Heart left ventricle (tissue), 16 donors: ENCODE data around the gene TRIM17. TPM values are rescaled to one million over a fixed set of nuclear protein-coding genes. Genes with fewer than 3 reads are reported as not detected.
A peak's percentile ranks its signal among the peaks of the same experiment; 100 is the strongest.

Experiments
- ATAC-seq, 4 donors: fragments of 200-7000 bp; cut with Tn5 transposase; one replicate each; pipeline ENCODE4 v1.9.1; 2020 to 2022; ENCODE audit warnings: moderate library complexity in 4 of 4, mild to moderate bottlenecking in 3 of 4, moderate number of reproducible peaks in 1 of 4
- DNase-seq, 5 donors: peaks; one replicate each; pipeline ENCODE4 v3.0.0-alpha.2; 2020
- H3K27ac ChIP-seq, 12 donors: fragments of 200-600 bp; sonication (generic) in 4 of 12; one replicate each; pipeline versions ENCODE4 v1.5.0 to v1.8.0; 2016 to 2022; ENCODE audit warnings: mild to moderate bottlenecking in 2 of 12
- H3K27me3 ChIP-seq, 9 donors: fragments of 200-600 bp; sonication (generic) in 2 of 9; one replicate each; pipeline versions ENCODE4 v1.5.1 to v1.8.0; 2016 to 2022; ENCODE audit warnings: mild to moderate bottlenecking in 3 of 9
- H3K36me3 ChIP-seq, 9 donors: fragments of 200-600 bp; sonication (generic) in 2 of 9; one replicate each; pipeline versions ENCODE4 v1.5.0 to v1.8.0; 2018 to 2022; ENCODE audit warnings: mild to moderate bottlenecking in 2 of 9
- H3K4me1 ChIP-seq, 12 donors: fragments of 200-600 bp; sonication (generic) in 4 of 12; one replicate each; pipeline versions ENCODE4 v1.5.0 to v1.8.0; 2016 to 2022; ENCODE audit warnings: mild to moderate bottlenecking in 3 of 12
- H3K4me3 ChIP-seq, 12 donors: fragments of 200-600 bp; sonication (generic) in 4 of 12; one replicate each; pipeline versions ENCODE4 v1.5.0 to v1.8.0; 2017 to 2022; ENCODE audit warnings: mild to moderate bottlenecking in 9 of 12, moderate library complexity in 4 of 12
- H3K9me3 ChIP-seq, 12 donors: fragments of 200-600 bp; sonication (generic) in 4 of 12; one replicate each; pipeline versions ENCODE4 v1.5.0 to v1.8.0; 2016 to 2022; ENCODE audit warnings: mild to moderate bottlenecking in 1 of 12
- POLR2A ChIP-seq, 2 donors: fragments of 450-650 bp; IDR thresholded peaks; one replicate each; pipeline ENCODE4 v1.6.1; 2017; ENCODE audit warnings: antibody characterized with exemption in 2 of 2, mild to moderate bottlenecking in 2 of 2, moderate library complexity in 2 of 2
- WGBS, 4 donors: extraction: QIAGEN DNeasy Blood & Tissue Kit in 2 of 4; methylation state at CpG; one replicate each; pipeline versions ENCODE4 v1.1.5 to v1.1.7; 2013 to 2018; 5-methylcytosine and 5-hydroxymethylcytosine counted together
- intact Hi-C, 10 donors: fragments of 100-400 bp; cut with DNase I; formaldehyde crosslinking; loops; one replicate each; pipeline versions ENCODE4 v1.11.1 to v1.14.2; 2022
- polyA plus RNA-seq, 2 donors: library from polyadenylated mRNA; stranded (reverse); fragments of 200-250 nt; gene quantifications; one replicate each; pipeline ENCODE4 v1.2.3, GENCODE V29; 2013
- total RNA-seq, 9 donors: library from RNA; depleted of rRNA in 2 of 9; stranded (reverse); fragments of >200 nt in 2 of 9; fragmentation: NEBNext Ultra II Directional in 3 of 9; extraction: Animal tissue kit (Norgen Biotek cat#: 25700) in 3 of 9; gene quantifications; one replicate each; pipeline versions ENCODE4 v1.1.0 to v1.2.4, GENCODE V29; 2016 to 2023
- TF ChIP-seq, protein P1 (sequence below), 12 donors: fragments of 200-600 bp; sonication (generic) in 4 of 12; IDR thresholded peaks; one replicate each; pipeline versions ENCODE4 v1.5.0 to v1.8.0; 2018 to 2022; ENCODE audit warnings: antibody characterized with exemption in 12 of 12, mild to moderate bottlenecking in 5 of 12
- donor health status: ischemic (EF 13 %, LVEDD 7.1; RV severe dilation, severe dysfunction).
- donor health status: healthy with polysubstance abuse.
- donor health status: DM: no; HTN: yes; CAD: no.
- donor health status: DM: no; HTN: no; CAD: no.
- donor health status: ischemic (EF 25% LVEDD 6.9; RV normal size, moderate dysfunction).
- donor health status: ischemic (EF 25% LVEDD 5.7; RV mildly dilated, moderate dysfunction).
- donor health status: healthy.
- donor health status: DM: yes; HTN: yes; CAD: no.
- donor health status: ischemic (EF 35%, LVEDD 5.7; RV mildly dilated, moderate dysfunction).
- donor health status: nonischemic (EF 11% LVEDD 7.7; RV severe dilation, severe dysfunction).
- donor health status: DM: yes; HTN: yes; CAD: no.
- donor health status: PGD.
- donor health status: ischemic (EF 29% LVEDD 5.4; RV normal size, mild dysfunction).
- donor health status: nonischemic (EF 23%, LVEDD 6.1; RV moderate dilation, normal function).

Gene TRIM17
- total and polyA plus RNA-seq, 11 donors, result 0.08 to 1.7 (median 0.39) TPM; not detected in 3

DNA sequence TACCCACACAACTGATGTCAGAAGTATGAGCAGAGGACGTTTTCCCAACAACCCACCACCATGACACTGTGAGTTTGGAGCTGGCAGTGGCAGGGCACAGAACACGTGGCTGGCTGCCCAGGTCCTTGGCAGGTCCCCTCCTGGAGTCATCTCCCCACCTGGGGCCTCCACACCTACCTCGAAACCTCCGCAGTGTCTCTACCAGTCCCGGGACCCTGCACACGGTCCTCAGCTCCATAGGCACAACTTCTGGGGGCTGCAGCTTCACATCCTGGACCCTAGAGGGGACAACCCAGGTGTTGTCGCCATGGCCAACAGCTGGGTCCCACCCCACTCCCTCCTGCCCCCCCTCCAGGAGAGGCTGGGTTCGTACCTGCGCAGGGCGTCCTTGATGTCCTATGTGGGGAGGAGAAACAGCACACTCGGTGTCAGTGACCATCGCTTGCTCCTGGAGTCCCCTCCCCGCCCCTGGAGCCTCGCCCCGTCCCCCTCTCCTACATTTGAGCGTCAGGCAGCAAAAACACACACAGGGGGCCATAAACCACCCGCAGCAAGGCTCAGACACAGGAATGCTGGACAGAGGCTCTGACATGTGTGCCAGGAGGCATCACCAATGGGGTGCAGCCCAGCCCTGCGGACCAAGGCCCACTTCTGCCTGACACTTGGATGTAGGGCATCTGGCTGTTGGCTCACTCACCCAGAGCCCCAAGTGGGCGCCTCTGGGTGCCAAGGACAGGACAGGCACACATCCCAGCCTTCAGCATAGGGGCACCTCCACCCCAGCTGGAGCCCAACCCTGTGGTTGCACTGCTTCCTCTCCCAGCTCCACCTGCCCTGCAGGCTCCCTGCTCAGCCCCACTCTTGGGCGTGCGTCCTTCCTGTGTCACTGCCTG is 19.6 kb downstream of the TRIM17 start:
- peak in 1 of 5 donors; percentile 44 for DNase-seq
- intact Hi-C loops, result loop anchor here in 1 of 10 donors (5.0 kb wide), 1 partner anchor 265 kb away; no protein-coding TSS in a partner anchor

DNA sequence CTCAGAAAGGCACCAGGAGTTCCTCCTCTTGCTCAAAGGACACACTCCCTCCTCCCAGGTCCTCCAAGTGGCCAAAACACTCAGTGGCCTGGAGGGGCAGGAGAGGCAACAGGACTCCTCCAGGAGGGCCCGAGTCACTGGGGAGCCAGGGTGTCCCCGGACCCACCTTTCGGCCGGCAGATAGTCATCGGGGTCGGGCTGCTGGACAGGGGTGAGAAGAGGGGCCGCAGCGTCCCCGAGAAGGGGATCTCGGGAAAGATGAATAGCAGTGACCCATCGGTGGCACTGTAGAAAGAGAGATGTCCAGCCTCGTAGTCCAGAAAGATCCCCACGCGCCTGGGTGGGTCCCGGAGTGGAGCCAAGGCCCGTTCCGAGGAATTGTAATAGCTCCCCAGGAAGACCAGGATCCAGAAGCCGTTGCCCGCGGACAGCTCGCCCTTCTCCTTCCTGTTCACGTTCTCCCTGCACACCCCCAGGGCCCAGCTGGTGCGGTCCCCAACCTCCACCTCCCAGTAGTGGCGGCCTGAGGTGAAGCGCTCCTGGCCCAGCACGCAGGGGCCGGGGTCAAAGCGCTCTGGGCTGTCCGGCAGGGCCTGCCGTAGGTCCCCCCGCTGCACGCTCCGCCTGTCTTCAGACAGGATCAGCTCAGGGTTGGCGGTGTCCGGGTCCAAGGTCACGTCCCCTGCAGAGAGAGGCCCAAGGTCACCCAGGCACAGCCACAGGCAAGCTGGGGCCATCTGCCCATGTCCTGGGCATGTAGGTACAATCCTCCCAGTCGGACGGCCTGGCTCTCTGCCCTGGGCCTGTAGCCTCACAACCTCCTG is 21.9 kb downstream of the TRIM17 start:
- peaks cover 0 to 70% (median 52%) of the 10 kb centered on the region in 9 donors for H3K36me3 ChIP-seq
- ATAC-seq, result peak in 1 of 4 donors; percentile 4
- peaks cover 0 to 17% (median 10%) of the 10 kb centered on the region in 12 donors for H3K4me1 ChIP-seq
- H3K4me3 ChIP-seq, result no peak overlapping the region
- H3K9me3 ChIP-seq, result no peaks in the 10 kb centered on the region
- intact Hi-C loops, result loop anchor here in 2 of 10 donors (5.0 kb wide), 2 partner anchors 63 to 262 kb away; a partner anchor contains a TSS
- TF ChIP-seq, protein P1, sequence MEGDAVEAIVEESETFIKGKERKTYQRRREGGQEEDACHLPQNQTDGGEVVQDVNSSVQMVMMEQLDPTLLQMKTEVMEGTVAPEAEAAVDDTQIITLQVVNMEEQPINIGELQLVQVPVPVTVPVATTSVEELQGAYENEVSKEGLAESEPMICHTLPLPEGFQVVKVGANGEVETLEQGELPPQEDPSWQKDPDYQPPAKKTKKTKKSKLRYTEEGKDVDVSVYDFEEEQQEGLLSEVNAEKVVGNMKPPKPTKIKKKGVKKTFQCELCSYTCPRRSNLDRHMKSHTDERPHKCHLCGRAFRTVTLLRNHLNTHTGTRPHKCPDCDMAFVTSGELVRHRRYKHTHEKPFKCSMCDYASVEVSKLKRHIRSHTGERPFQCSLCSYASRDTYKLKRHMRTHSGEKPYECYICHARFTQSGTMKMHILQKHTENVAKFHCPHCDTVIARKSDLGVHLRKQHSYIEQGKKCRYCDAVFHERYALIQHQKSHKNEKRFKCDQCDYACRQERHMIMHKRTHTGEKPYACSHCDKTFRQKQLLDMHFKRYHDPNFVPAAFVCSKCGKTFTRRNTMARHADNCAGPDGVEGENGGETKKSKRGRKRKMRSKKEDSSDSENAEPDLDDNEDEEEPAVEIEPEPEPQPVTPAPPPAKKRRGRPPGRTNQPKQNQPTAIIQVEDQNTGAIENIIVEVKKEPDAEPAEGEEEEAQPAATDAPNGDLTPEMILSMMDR (IDR thresholded peaks at IDR 0.05), result no peak
- TF ChIP-seq POLR2A (IDR thresholded peaks at IDR 0.05), result no peak
- DNase-seq, result peak in 1 of 5 donors; percentile 60
- H3K27ac ChIP-seq, result no peak overlapping the region
- H3K27me3 ChIP-seq, result no peaks in the 10 kb centered on the region
- WGBS, 4 donors, result 91 to 94% (median 93%) methylated on average over 30 to 38 of the region's 38 CpGs

More for the DNA sequence above, 19.6 kb downstream of the TRIM17 start:
- Histone ChIP-seq H3K4me1 (peaks cover 0 to 17% (median 11%) of the 10 kb centered on the region in 12 donors), H3K36me3 (peaks cover 0 to 87% (median 62%) of the 10 kb centered on the region in 9 donors), H3K4me3 (no peak overlapping the region), H3K27ac (no peak overlapping the region), H3K9me3 (no peaks in the 10 kb centered on the region), H3K27me3 (no peaks in the 10 kb centered on the region)
- 90 to 94% (median 92%) methylated on average over 17 to 21 of the region's 21 CpGs for WGBS, 4 donors
- TF ChIP-seq, protein P1 (IDR thresholded peaks at IDR 0.05), result no peak
- TF ChIP-seq POLR2A (IDR thresholded peaks at IDR 0.05), result no peak
- ATAC-seq, result no peak

DNA sequence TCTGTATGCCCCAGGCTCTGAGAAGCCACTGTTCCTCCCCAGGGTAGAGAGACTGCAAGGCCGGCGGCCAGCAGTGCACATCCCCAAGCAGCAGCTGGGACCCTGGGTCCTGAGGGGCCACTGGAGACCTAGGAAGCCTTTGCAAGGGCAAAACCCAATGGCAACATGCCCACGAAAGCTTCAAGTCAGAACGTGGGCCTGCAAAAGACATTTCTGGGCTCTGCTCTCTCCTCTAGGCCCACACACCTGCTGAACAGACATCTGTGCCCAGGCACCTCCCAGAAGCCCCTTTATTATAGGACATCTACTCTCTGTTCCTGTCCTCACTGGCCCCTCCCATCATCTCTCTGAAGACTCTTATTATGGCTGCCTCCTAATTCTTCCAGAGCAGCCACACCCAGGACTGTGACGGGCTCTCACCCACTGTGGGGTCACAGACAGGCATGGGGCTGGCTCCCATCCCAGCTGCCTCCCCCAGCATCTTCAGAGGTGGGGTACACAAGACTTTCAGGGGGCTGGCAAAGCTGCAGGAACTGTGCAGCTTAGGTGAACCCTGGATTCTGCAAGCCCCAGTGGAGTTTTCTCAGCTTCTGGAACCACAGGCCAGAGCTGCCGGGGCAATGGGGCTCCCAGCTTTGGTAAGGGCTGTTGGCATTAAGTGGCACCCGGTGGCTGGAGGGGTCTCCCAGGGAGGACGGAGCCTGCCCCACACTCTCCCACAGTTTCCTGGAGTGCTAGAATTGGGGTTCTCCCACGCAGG is 22.7 kb downstream of the TRIM17 start:
- Histone ChIP-seq H3K4me1 (peaks cover 0 to 17% (median 10%) of the 10 kb centered on the region in 12 donors), H3K36me3 (peaks cover 0 to 62% (median 46%) of the 10 kb centered on the region in 9 donors), H3K27me3 (no peaks in the 10 kb centered on the region), H3K9me3 (no peaks in the 10 kb centered on the region), H3K27ac (peak overlapping the region in 8 of 12 donors; percentile 27 to 60 (median 50)), H3K4me3 (no peak overlapping the region)
- intact Hi-C loops, result loop anchor here in 1 of 10 donors (5.0 kb wide), 1 partner anchor 63 kb away; a partner anchor contains a TSS
- DNase-seq, result peak in 1 of 5 donors; percentile 49
- TF ChIP-seq POLR2A (IDR thresholded peaks at IDR 0.05), result no peak
- TF ChIP-seq, protein P1 (IDR thresholded peaks at IDR 0.05), result peak in 1 of 12 donors; percentile 10
- ATAC-seq, result peak in 1 of 4 donors; percentile 18
- WGBS, 4 donors, result 77 to 90% (median 82%) methylated on average over 9 of the region's 9 CpGs
